Natural killer cell (primary cell): ENCODE data around the gene TMEM108. TPM values are rescaled to one million over a fixed set of nuclear protein-coding genes. Genes with fewer than 3 reads are reported as not detected.

Source experiments
- ATAC-seq, 3 donors: fragments of 150-1000 bp in 2 of 3; fragments of 200-7000 bp in 1 of 3; cut with Tn5 transposase; 1 replicate in 1 of 3; 2 replicates in 2 of 3; pipeline ENCODE4 v1.10.0; 2021; ENCODE audit warnings: mild to moderate bottlenecking in 2 of 3, moderate library complexity in 2 of 3
- DNase-seq, 2 donors: peaks; one replicate each; pipeline versions ENCODE4 v3.0.0 to v3.0.0-alpha.2; 2013 to 2021; ENCODE audit warnings: mixed read lengths in 1 of 2
- H3K27ac ChIP-seq: one replicate; pipeline ENCODE4 v1.5.1; 2013; ENCODE audit warnings: mild to moderate bottlenecking, low read length
- H3K27me3 ChIP-seq: one replicate; pipeline ENCODE4 v1.6.1; 2013; ENCODE audit warnings: low read length; ENCODE audit not compliant: control insufficient read depth, insufficient read depth
- H3K36me3 ChIP-seq: one replicate; pipeline ENCODE4 v1.6.1; 2013; ENCODE audit warnings: low read length; ENCODE audit not compliant: control insufficient read depth, insufficient read depth
- H3K4me1 ChIP-seq: one replicate; pipeline ENCODE4 v1.6.1; 2013; ENCODE audit warnings: low read length; ENCODE audit not compliant: control insufficient read depth, insufficient read depth
- H3K4me3 ChIP-seq: one replicate; pipeline ENCODE4 v1.5.1; 2013; ENCODE audit warnings: low read length
- H3K9me3 ChIP-seq: one replicate; pipeline ENCODE4 v1.6.1; 2013; ENCODE audit warnings: low read length; ENCODE audit not compliant: control insufficient read depth, insufficient read depth
- H3K27ac Mint-ChIP-seq, 2 donors: one replicate each; pipeline ENCODE4 v1.8.0; 2022; ENCODE audit warnings: mild to moderate bottlenecking in 2 of 2, mixed read lengths in 2 of 2, moderate library complexity in 1 of 2
- H3K27me3 Mint-ChIP-seq, 2 donors: one replicate each; pipeline ENCODE4 v1.8.0; 2022; ENCODE audit warnings: low read depth in 2 of 2, mixed read lengths in 2 of 2
- H3K36me3 Mint-ChIP-seq: one replicate; pipeline ENCODE4 v1.8.0; 2022; ENCODE audit warnings: mixed read lengths
- H3K4me1 Mint-ChIP-seq, 2 donors: one replicate each; pipeline ENCODE4 v1.8.0; 2022; ENCODE audit warnings: mixed read lengths in 2 of 2
- H3K4me3 Mint-ChIP-seq: one replicate; pipeline ENCODE4 v1.8.0; 2022; ENCODE audit warnings: mild to moderate bottlenecking, moderate library complexity, mixed read lengths
- H3K9me3 Mint-ChIP-seq, 2 donors: one replicate each; pipeline ENCODE4 v1.8.0; 2022; ENCODE audit warnings: mixed read lengths in 2 of 2
- CTCF ChIP-seq: fragments of 200-600 bp; IDR thresholded peaks from one replicate; pipeline ENCODE4 v1.8.0; 2022; ENCODE audit warnings: antibody characterized with exemption
- WGBS: methylation state at CpG from one replicate; pipeline ENCODE4 v1.1.7; 2013; ENCODE audit warnings: missing lambda C conversion rate; ENCODE audit not compliant: insufficient coverage; 5-methylcytosine and 5-hydroxymethylcytosine counted together
- intact Hi-C: fragments of 100-400 bp; cut with micrococcal nuclease; formaldehyde crosslinking; loops from one replicate; pipeline ENCODE4 v1.14.2; 2022
- total RNA-seq, 4 donors: library from RNA; stranded (reverse); fragments of 120-200 nt in 1 of 4; gene quantifications; one replicate each; pipeline versions ENCODE4 v1.2.3 to v1.2.4, GENCODE V29; 2013 to 2022

The TMEM108 gene
- total RNA-seq, 3 donors from 2014 or later (not counting 1 experiment from before 2014, with no cell fraction given), result not detected

GRCh38 chr3:133083395-133083794 lies 45.2 kb downstream of the TMEM108 start:
- Mint-ChIP-seq H3K9me3 (peaks cover 0 to 6% of the 10 kb centered on the region in 2 donors), H3K4me1 (no peaks in the 10 kb centered on the region), H3K4me3 (no peak overlapping the region), H3K27me3 (no peaks in the 10 kb centered on the region), H3K36me3 (no peaks in the 10 kb centered on the region), H3K27ac (no peak overlapping the region)
- no peak for TF ChIP-seq CTCF
- H3K27me3 ChIP-seq, result no peaks in the 10 kb centered on the region
- no peak for ATAC-seq
- DNase-seq, result no peak
- peaks cover 4% of the 10 kb centered on the region for H3K9me3 ChIP-seq
- intact Hi-C loops, result no loop called here
- H3K4me3 ChIP-seq, result no peak overlapping the region
- no peaks in the 10 kb centered on the region for H3K36me3 ChIP-seq
- 20% methylated on average over 1 of the region's 1 CpG for WGBS
- no peaks in the 10 kb centered on the region for H3K4me1 ChIP-seq
- H3K27ac ChIP-seq, result no peak overlapping the region

- H3K36me3 ChIP-seq, result no peaks in the 10 kb centered on the region
- no peak for DNase-seq
- no peaks in the 10 kb centered on the region for H3K4me1 ChIP-seq
- ATAC-seq, result no peak
- Mint-ChIP-seq H3K9me3 (no peaks in the 10 kb centered on the region), H3K27ac (no peak overlapping the region), H3K36me3 (no peaks in the 10 kb centered on the region), H3K4me1 (no peaks in the 10 kb centered on the region), H3K4me3 (no peak overlapping the region), H3K27me3 (no peaks in the 10 kb centered on the region)
- H3K27ac ChIP-seq, result no peak overlapping the region
- WGBS, result no CpG with 5 or more reads among the region's 2 CpGs
- intact Hi-C loops, result no loop called here
- H3K4me3 ChIP-seq, result no peak overlapping the region
- no peaks in the 10 kb centered on the region for H3K9me3 ChIP-seq
- H3K27me3 ChIP-seq, result no peaks in the 10 kb centered on the region
- TF ChIP-seq CTCF, result no peak
Measured at GRCh38 chr3:133089906-133090485, 51.8 kb downstream of the TMEM108 start.

GRCh38 chr3:133092681-133093080 lies 54.5 kb downstream of the TMEM108 start:
- DNase-seq, result no peak
- H3K4me1 ChIP-seq, result no peaks in the 10 kb centered on the region
- intact Hi-C loops, result no loop called here
- no peak for ATAC-seq
- H3K36me3 ChIP-seq, result no peaks in the 10 kb centered on the region
- no peaks in the 10 kb centered on the region for H3K9me3 ChIP-seq
- WGBS, result 100% methylated on average over 1 of the region's 2 CpGs
- TF ChIP-seq CTCF, result no peak
- Mint-ChIP-seq H3K27ac (no peak overlapping the region), H3K36me3 (no peaks in the 10 kb centered on the region), H3K4me3 (no peak overlapping the region), H3K9me3 (no peaks in the 10 kb centered on the region), H3K4me1 (no peaks in the 10 kb centered on the region), H3K27me3 (no peaks in the 10 kb centered on the region)
- H3K27ac ChIP-seq, result no peak overlapping the region
- no peaks in the 10 kb centered on the region for H3K27me3 ChIP-seq
- H3K4me3 ChIP-seq, result no peak overlapping the region

- no peaks in the 10 kb centered on the region for H3K4me1 ChIP-seq
- H3K9me3 Mint-ChIP-seq, result peaks cover 0 to 2% of the 10 kb centered on the region in 2 donors
- H3K27me3 Mint-ChIP-seq, result no peaks in the 10 kb centered on the region
- intact Hi-C loops, result no loop called here
- no peaks in the 10 kb centered on the region for H3K4me1 Mint-ChIP-seq
- H3K4me3 Mint-ChIP-seq, result no peak overlapping the region
- 80% methylated on average over 1 of the region's 1 CpG for WGBS
- H3K9me3 ChIP-seq, result no peaks in the 10 kb centered on the region
- H3K27me3 ChIP-seq, result no peaks in the 10 kb centered on the region
- H3K27ac Mint-ChIP-seq, result no peak overlapping the region
- H3K36me3 ChIP-seq, result no peaks in the 10 kb centered on the region
- H3K36me3 Mint-ChIP-seq, result no peaks in the 10 kb centered on the region
- H3K4me3 ChIP-seq, result no peak overlapping the region
- DNase-seq, result no peak
- no peak overlapping the region for H3K27ac ChIP-seq
- TF ChIP-seq CTCF, result no peak
- ATAC-seq, result no peak
Measured at GRCh38 chr3:133093366-133093765, 55.2 kb downstream of the TMEM108 start.
